Spinal cord (tissue), 10 donors: ENCODE results near the gene CSF2. TPM values are rescaled to one million over a fixed set of nuclear protein-coding genes. Genes with fewer than 3 reads are reported as not detected.

Experiments used
- DNase-seq, 6 donors: peaks; one replicate each; pipeline versions ENCODE4 v3.0.0 to v3.0.0-alpha.2; 2013 to 2015; ENCODE audit warnings: low spot score in 6 of 6, low read depth in 4 of 6
- H3K27ac ChIP-seq: one replicate; pipeline ENCODE4 v1.5.1; 2013; ENCODE audit warnings: low read depth, low read length, control low read depth
- H3K27me3 ChIP-seq: one replicate; pipeline ENCODE4 v1.6.1; 2013; ENCODE audit warnings: low read length; ENCODE audit not compliant: control insufficient read depth, insufficient read depth
- H3K36me3 ChIP-seq: one replicate; pipeline ENCODE4 v1.6.1; 2013; ENCODE audit warnings: low read length; ENCODE audit not compliant: control insufficient read depth, insufficient read depth
- H3K4me1 ChIP-seq: one replicate; pipeline ENCODE4 v1.6.1; 2013; ENCODE audit warnings: low read length; ENCODE audit not compliant: control insufficient read depth, insufficient read depth
- H3K4me3 ChIP-seq: one replicate; pipeline ENCODE4 v1.5.1; 2013; ENCODE audit warnings: low read depth, low read length, control low read depth
- H3K9me3 ChIP-seq: one replicate; pipeline ENCODE4 v1.6.1; 2013; ENCODE audit warnings: low read length; ENCODE audit not compliant: control insufficient read depth, insufficient read depth
- WGBS: methylation state at CpG from one replicate; pipeline ENCODE4 v1.1.5; 2013; ENCODE audit warnings: missing lambda C conversion rate; ENCODE audit not compliant: insufficient coverage; 5-methylcytosine and 5-hydroxymethylcytosine counted together
- polyA plus RNA-seq, 2 donors: library from polyadenylated mRNA; unstranded; fragments of 120-200 nt; gene quantifications; one replicate each; pipeline ENCODE4 v1.2.1, GENCODE V29; 2013; ENCODE audit not compliant: insufficient read length in 2 of 2
- total RNA-seq, 2 donors: library from RNA; depleted of rRNA in 1 of 2; stranded (reverse); fragments of 120-200 nt in 1 of 2; fragments of >200 nt in 1 of 2; gene quantifications; one replicate each; pipeline versions ENCODE4 v1.2.3 to v1.2.4, GENCODE V29; 2013 to 2014
- donor health status: healthy.

Gene CSF2
- total and polyA plus RNA-seq, 4 donors: not detected

DNA sequence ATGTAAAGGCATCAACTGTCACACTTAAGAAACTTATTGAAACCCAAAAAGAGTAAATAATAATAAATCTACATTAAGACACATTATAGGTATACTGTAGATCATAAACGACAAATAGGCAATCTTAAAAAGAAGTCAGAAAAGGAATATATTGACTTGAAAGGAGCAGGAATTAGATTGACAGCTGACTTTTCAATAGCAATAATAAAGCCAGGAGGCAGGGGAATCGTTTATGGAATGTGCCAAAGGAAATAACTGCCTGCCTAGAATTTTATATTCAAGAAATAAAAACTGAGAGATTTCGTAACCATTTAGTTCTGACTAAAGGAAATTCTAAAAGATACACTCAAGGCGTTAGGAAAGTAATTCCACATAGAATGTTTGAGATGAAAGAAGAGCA, 40.5 kb upstream of the CSF2 start:
- no CpG with 5 or more reads among the region's 4 CpGs for WGBS
- Histone ChIP-seq H3K36me3 (no peaks in the 10 kb centered on the region), H3K4me1 (peaks cover 2% of the 10 kb centered on the region), H3K4me3 (no peak overlapping the region), H3K9me3 (no peaks in the 10 kb centered on the region), H3K27ac (no peak overlapping the region), H3K27me3 (no peaks in the 10 kb centered on the region)
- DNase-seq: no peak

DNA sequence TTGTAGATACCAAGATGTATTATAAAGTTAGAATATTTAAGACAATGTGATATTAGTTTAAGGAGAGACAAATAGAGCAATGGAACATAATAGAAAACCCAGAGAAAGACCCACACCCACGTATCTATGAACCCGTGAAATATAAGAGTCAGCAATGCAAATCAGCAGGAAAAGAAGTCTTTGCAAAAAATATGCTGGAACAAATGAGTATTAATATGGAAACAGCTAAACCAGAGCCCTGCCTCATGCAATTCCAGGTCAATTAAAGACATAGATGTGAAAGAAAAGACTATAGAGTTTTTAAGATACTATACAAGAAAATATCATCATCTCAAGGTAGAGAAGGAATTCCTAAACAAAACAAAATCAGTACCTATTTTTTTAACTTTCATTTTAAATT, 36.2 kb upstream of the CSF2 start:
- DNase-seq: no peak

DNA sequence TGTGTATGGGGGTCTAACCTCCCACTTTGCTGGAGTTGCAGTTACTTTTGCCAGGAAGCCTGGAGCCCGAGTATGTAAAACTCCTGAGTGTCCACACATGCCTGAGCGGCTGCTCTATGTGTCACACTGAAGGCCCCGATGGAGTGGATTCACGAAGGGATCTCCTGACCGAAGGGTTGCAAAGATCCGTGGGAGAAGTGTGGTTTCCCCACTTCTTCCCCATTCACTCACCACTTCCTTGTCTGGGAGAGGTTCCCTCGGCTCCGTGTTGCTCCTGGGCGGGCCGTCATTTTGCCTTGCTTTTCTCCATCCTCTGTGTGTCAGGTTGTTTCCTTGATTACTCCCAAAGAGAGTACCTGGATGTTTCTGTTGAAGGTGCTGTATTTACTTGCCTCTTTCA, 29.4 kb upstream of the CSF2 start:
- 96% methylated on average over 4 of the region's 10 CpGs for WGBS
- DNase-seq: no peak
- H3K27me3 ChIP-seq: no peaks in the 10 kb centered on the region
- no peaks in the 10 kb centered on the region for H3K4me1 ChIP-seq
- no peak overlapping the region for H3K27ac ChIP-seq
- peaks cover 2% of the 10 kb centered on the region for H3K9me3 ChIP-seq
- no peak overlapping the region for H3K4me3 ChIP-seq
- H3K36me3 ChIP-seq: no peaks in the 10 kb centered on the region

More for the DNA sequence above, 36.2 kb upstream of the CSF2 start:
- no CpG with 5 or more reads among the region's 2 CpGs for WGBS
- no peak overlapping the region for H3K27ac ChIP-seq
- H3K4me1 ChIP-seq: no peaks in the 10 kb centered on the region
- no peaks in the 10 kb centered on the region for H3K36me3 ChIP-seq
- H3K4me3 ChIP-seq: no peak overlapping the region
- H3K27me3 ChIP-seq: no peaks in the 10 kb centered on the region
- H3K9me3 ChIP-seq: peaks cover 2% of the 10 kb centered on the region

DNA sequence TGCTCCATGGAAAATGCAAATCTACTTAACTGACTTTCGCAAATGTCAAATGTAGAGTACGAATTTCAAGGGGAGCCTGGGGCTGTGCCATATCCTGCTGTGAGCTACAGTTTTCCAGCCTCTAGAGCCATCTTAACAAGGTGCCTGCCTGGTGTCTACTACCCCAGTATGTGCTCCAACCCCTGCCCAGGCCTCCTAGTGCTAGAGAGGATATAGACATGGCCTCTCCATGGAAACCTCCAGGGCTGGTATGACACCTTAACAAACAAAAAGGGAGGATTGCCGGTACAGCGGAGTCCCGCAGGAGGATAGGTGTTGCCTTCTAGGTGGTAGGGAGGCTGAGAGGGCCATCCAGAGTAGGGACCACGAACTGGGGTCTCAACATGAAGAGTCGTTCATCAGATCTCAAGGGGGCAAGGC, 26.7 kb upstream of the CSF2 start:
- WGBS: 77% methylated on average over 7 of the region's 7 CpGs
- Histone ChIP-seq H3K27me3 (no peaks in the 10 kb centered on the region), H3K9me3 (no peaks in the 10 kb centered on the region), H3K4me3 (no peak overlapping the region), H3K27ac (no peak overlapping the region), H3K4me1 (no peaks in the 10 kb centered on the region), H3K36me3 (no peaks in the 10 kb centered on the region)
- DNase-seq: no peak

DNA sequence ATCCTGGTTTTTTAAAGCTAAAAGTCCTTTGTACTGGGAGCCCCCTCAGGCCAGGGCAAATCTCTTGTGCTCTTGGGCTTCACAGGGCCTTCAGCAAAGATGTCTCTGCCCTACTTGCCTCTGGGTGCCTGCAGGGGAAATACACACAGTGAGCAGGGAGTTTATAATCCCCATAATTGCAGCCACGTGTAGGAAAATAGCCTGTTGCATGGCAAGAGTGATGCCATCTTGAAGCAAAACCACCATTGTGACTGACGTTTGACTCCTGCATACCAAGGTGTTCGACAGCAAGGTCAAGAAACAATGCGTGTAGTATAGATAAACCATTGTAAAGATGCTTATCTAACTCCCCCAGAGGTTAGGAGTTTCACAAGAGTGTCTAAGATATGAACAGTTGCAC, 24.5 kb upstream of the CSF2 start:
- no peak overlapping the region for H3K4me3 ChIP-seq
- WGBS: 74% methylated on average over 3 of the region's 4 CpGs
- DNase-seq: no peak
- H3K27me3 ChIP-seq: no peaks in the 10 kb centered on the region
- H3K27ac ChIP-seq: no peak overlapping the region
- H3K4me1 ChIP-seq: no peaks in the 10 kb centered on the region
- no peaks in the 10 kb centered on the region for H3K36me3 ChIP-seq
- no peaks in the 10 kb centered on the region for H3K9me3 ChIP-seq

DNA sequence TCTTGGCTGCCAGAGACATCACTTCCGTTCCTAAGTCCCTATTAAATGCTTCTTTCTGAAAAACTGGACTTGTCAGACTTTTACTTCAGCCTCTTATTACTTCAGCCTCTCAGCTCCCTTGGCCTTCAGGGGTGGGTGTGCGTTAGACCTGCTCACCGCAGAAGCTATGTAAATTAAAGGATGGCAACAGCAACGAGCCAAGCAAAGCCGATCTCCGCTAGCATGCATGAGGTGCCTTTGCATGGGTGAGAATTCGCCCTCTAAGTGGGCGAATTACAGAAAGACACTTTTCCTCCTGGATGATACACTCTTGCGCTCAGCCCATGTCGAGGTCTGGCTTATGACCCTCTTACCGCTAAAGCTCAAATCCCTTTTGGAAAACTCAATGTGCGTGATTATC, 24.0 kb upstream of the CSF2 start:
- Histone ChIP-seq H3K4me1 (no peaks in the 10 kb centered on the region), H3K9me3 (no peaks in the 10 kb centered on the region), H3K4me3 (no peak overlapping the region), H3K27me3 (no peaks in the 10 kb centered on the region), H3K36me3 (no peaks in the 10 kb centered on the region), H3K27ac (no peak overlapping the region)
- WGBS: 90% methylated on average over 11 of the region's 12 CpGs
- DNase-seq: no peak

DNA sequence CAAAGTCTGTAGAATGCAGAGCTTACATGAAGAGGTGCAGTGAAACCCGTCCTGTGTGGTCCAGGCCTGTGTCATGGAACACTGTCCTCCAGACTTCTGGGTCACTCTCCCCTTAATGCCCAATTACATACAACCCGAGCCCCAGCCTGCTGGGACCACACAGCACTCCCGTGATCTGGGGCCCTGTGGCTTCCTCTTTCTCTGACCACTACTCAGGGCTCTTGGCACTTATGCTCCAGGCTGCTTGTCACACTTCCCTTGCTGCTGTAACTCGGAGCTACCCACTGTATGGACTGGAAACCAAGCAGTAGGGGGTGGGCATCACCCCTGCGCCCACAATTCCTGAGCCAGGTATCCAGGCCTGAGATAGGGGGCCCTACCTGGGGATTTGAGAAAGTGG, 23.5 kb upstream of the CSF2 start:
- H3K9me3 ChIP-seq: no peaks in the 10 kb centered on the region
- H3K27ac ChIP-seq: no peak overlapping the region
- DNase-seq: no peak
- H3K36me3 ChIP-seq: no peaks in the 10 kb centered on the region
- no peaks in the 10 kb centered on the region for H3K4me1 ChIP-seq
- no peaks in the 10 kb centered on the region for H3K27me3 ChIP-seq
- 93% methylated on average over 5 of the region's 5 CpGs for WGBS
- no peak overlapping the region for H3K4me3 ChIP-seq

DNA sequence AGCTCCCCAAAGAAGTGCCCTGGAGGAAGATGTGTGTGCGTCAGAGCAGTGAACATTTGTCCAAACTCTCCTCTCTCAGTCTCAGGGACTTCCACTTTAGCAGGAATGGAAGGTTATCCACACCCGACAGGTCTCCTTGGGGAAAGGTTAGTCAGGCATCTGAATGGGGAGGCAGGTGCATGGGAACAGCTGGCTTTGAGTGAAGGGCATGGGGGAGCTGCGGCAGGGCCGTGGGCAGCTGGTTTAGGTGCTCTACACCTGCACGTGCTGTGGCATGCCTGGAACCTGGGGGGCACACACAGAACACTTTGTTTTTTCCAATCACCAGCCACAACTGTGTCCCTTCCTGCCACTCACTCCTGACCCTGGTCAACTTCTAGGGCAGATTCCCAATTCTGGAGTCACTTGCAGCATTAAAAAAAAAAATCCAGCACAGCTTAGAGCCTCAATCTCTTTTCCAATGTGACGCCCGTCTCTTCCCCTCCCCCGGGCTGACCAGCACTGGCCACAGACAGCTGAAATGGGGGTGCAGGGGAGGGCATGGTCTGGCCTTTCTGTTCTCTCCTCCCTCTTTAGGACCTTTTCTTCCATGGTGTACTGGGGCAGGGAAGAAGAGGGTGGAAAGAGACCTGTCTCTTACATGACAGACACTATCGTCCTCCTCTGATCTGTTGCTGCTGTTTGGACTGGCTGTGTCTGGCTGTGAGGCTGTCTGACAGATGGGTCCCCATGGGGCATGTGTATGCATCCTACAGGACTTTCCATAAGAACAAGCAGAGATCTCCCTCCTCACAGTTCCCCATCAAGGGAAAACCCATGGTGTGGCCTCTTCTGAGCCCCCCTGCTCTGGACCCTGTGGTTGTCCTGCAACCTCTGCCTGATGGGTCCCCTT, 22.7 kb upstream of the CSF2 start:
- no peaks in the 10 kb centered on the region for H3K4me1 ChIP-seq
- H3K36me3 ChIP-seq: no peaks in the 10 kb centered on the region
- no peaks in the 10 kb centered on the region for H3K27me3 ChIP-seq
- H3K27ac ChIP-seq: no peak overlapping the region
- H3K9me3 ChIP-seq: no peaks in the 10 kb centered on the region
- no peak overlapping the region for H3K4me3 ChIP-seq
- DNase-seq: no peak
- 88% methylated on average over 5 of the region's 9 CpGs for WGBS

DNA sequence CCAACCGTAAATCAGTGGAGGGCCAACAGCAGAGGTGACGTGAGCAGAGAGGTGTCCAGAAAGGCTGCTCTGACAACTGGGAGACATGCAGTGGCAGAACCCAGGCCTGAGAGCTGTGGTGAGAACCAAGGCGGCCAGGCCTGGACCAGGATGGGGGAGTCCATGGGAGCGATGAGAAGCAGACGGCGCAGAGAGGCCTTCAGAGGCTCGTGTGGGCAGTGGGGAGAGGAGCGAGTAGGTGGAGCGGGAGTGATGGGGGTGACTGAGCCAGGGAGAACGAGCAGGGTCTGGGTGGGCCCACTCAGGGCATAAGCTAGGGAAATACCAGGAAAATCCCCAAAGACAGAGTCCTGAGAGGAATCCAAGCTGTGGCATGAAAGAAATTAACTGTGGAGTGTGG, 21.1 kb upstream of the CSF2 start:
- H3K4me3 ChIP-seq: no peak overlapping the region
- H3K9me3 ChIP-seq: no peaks in the 10 kb centered on the region
- no peaks in the 10 kb centered on the region for H3K4me1 ChIP-seq
- DNase-seq: no peak
- H3K36me3 ChIP-seq: no peaks in the 10 kb centered on the region
- H3K27me3 ChIP-seq: no peaks in the 10 kb centered on the region
- WGBS: 75% methylated on average over 9 of the region's 10 CpGs
- H3K27ac ChIP-seq: no peak overlapping the region

DNA sequence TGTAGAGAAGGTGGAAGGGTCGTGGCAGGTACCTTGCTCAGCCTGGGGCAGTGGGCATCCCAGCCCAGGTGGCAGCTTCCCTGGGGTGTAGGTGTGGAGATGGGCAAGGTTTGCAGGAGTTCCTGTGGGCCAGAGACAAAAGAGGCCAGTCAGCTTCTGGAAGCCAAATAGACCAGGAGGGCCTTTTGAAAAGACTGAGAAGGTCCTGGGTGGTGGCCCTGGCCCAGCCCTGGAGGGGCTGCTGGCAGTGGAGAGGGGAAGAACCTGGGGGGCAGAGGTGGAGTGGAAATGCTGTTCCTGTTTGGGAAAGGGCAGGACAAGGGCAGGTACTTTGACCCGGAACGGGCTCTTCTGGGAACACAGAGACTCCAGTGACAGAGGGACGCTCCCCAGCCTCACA, 20.1 kb upstream of the CSF2 start:
- DNase-seq: no peak
- WGBS: 70% methylated on average over 1 of the region's 4 CpGs

More for the DNA sequence above, 20.1 kb upstream of the CSF2 start:
- Histone ChIP-seq H3K27ac (no peak overlapping the region), H3K27me3 (no peaks in the 10 kb centered on the region), H3K36me3 (no peaks in the 10 kb centered on the region), H3K9me3 (no peaks in the 10 kb centered on the region), H3K4me3 (no peak overlapping the region), H3K4me1 (no peaks in the 10 kb centered on the region)
